H1 (cell line): ENCODE results near the gene HAT1. TPM values are rescaled to one million over a fixed set of nuclear protein-coding genes. Genes with fewer than 3 reads are reported as not detected.

Experiments used
- ASH2L ChIP-seq: fragments of 200-600, 300-600 bp; sonication (generic); IDR thresholded peaks from one replicate; pipeline ENCODE4 v1.7.1; 2017; ENCODE audit warnings: low read length
- FOSL1 ChIP-seq: IDR thresholded peaks from 2 replicates; pipeline ENCODE4 v1.6.1; 2011; ENCODE audit warnings: mild to moderate bottlenecking, low read depth, low read length, moderate library complexity; ENCODE audit not compliant: insufficient read depth
- HDAC6 ChIP-seq: IDR thresholded peaks from one replicate; pipeline ENCODE4 v1.7.1; 2012; ENCODE audit warnings: low read depth, mild to moderate bottlenecking, inconsistent platforms, low read length, moderate library complexity
- POLR2AphosphoS5 ChIP-seq: IDR thresholded peaks from 2 replicates; pipeline ENCODE4 v1.6.1; 2011; ENCODE audit warnings: low read depth, low read length
- SP1 ChIP-seq: IDR thresholded peaks from 2 replicates; pipeline ENCODE4 v1.6.1; 2011; ENCODE audit warnings: low read depth, low read length
- SP2 ChIP-seq: IDR thresholded peaks from 2 replicates; pipeline ENCODE4 v1.6.1; 2012; ENCODE audit warnings: mild to moderate bottlenecking, low read length, inconsistent platforms
- SRF ChIP-seq: IDR thresholded peaks from 2 replicates; pipeline ENCODE4 v1.6.1; 2011; ENCODE audit warnings: mild to moderate bottlenecking, low read depth, low read length, moderate library complexity
- polyA plus RNA-seq, 7 experiments: library from polyadenylated mRNA; depleted of rRNA in 3 of 7; stranded (reverse) in 5 of 7; unstranded in 2 of 7; fragments of >200 nt in 5 of 7; fragments of 200-250 nt in 2 of 7; gene quantifications; 1 replicate in 5 of 7; 2 replicates in 1 of 7; 4 replicates in 1 of 7; pipeline versions ENCODE4 v1.2.1 to v1.2.3, GENCODE V29; 2011 to 2013; ENCODE audit warnings: missing spikeins in 2 of 7, mixed read lengths in 2 of 7
- total RNA-seq: library from RNA; stranded (reverse); fragmentation: NEBNext Ultra II Directional; extraction: Animal tissue kit (Norgen Biotek cat#: 25700); gene quantifications from 2 replicates; pipeline ENCODE4 v1.2.1, GENCODE V29; 2021

The HAT1 gene
- total and polyA plus RNA-seq, 2 of the 8 experiments (the other 6 are each of a cell fraction or from before 2014, with no cell fraction given) = 44.6 to 74.2 TPM

- TF ChIP-seq SP1 (no peak), HDAC6 (no peak), ASH2L (no peak), FOSL1 (no peak), POLR2AphosphoS5 (no peak), SRF (no peak), SP2 (no peak)
These were observed 37.7 kb downstream of the HAT1 start (continued) for GRCh38 chr2:171959998-171960397.
